SK-N-MC (cell line): ENCODE results near the gene PRPH2.

Source experiments
- EZH2 ChIP-seq: fragments of 200-600 bp; sonication (generic); IDR thresholded peaks from one replicate; pipeline ENCODE4 v1.6.1; 2017; ENCODE audit warnings: antibody characterized with exemption
- FOXP2 ChIP-seq: optimal IDR thresholded peaks from 2 replicates; pipeline ENCODE3; 2011; ENCODE audit warnings: mild to moderate bottlenecking, moderate library complexity; ENCODE audit not compliant: insufficient read depth; ENCODE audit errors: extremely low read length, control extremely low read depth
- POLR2AphosphoS5 ChIP-seq: IDR thresholded peaks from 2 replicates; pipeline ENCODE4 v1.6.1; 2012; ENCODE audit warnings: mild to moderate bottlenecking, low read depth, low read length, borderline replicate concordance

GRCh38 chr6:42710316-42710715 is 12.1 kb downstream of the PRPH2 start:
- TF ChIP-seq POLR2AphosphoS5 (no peak), EZH2 (no peak), FOXP2 (no peak)
